Measurements from ENCODE around the gene TMEM174. TPM values are rescaled to one million over a fixed set of nuclear protein-coding genes. Genes with fewer than 3 reads are reported as not detected.
A peak's percentile ranks its signal among the peaks of the same experiment; 100 is the strongest.
"Not testable (repeated sequence)": the region's sequence is repeated elsewhere in the genome, so short reads cannot be mapped to it uniquely, and the experiment has no call there.

The TMEM174 gene
- total and polyA plus RNA-seq, 5 donors from 2014 or later = not detected

GRCh38 chr5:73212693-73213092, 39.7 kb downstream of the TMEM174 start:
- peaks cover 76% of the 10 kb centered on the region for H3K27me3 Mint-ChIP-seq
- not testable (repeated sequence) for H3K36me3 ChIP-seq (ENCODE audit: control insufficient read depth, insufficient read depth, low read length); H3K4me3 ChIP-seq (ENCODE audit: low read depth, low read length); H3K27ac Mint-ChIP-seq; ATAC-seq (ENCODE audit: low read depth in 2 of 2); H3K36me3 Mint-ChIP-seq; H3K4me1 ChIP-seq (ENCODE audit: control insufficient read depth, insufficient read depth, low read length, poor library complexity, severe bottlenecking); H3K27ac ChIP-seq (ENCODE audit: insufficient read depth, low read length, poor library complexity, severe bottlenecking); DNase-seq; H3K9me3 ChIP-seq (ENCODE audit: control insufficient read depth in 2 of 2, low read length in 2 of 2); H3K4me3 Mint-ChIP-seq
- H3K4me1 Mint-ChIP-seq = peaks cover 0 to 14% (median 4%) of the 10 kb centered on the region in 4 donors
- H3K27me3 ChIP-seq (ENCODE audit: control insufficient read depth, insufficient read depth, low read length) = peaks cover 13% of the 10 kb centered on the region
- peaks cover 3 to 35% (median 8%) of the 10 kb centered on the region in 7 donors for H3K9me3 Mint-ChIP-seq

- peaks cover 9% of the 10 kb centered on the region for H3K4me1 ChIP-seq (ENCODE audit: control insufficient read depth, insufficient read depth, low read length, poor library complexity, severe bottlenecking)
- Mint-ChIP-seq H3K4me3 (no peak overlapping the region), H3K27ac (no peak overlapping the region), H3K4me1 (peaks cover 0 to 14% (median 4%) of the 10 kb centered on the region in 4 donors), H3K36me3 (no peaks in the 10 kb centered on the region), H3K27me3 (peaks cover 76% of the 10 kb centered on the region), H3K9me3 (peaks cover 1 to 27% (median 8%) of the 10 kb centered on the region in 7 donors)
- H3K4me3 ChIP-seq (ENCODE audit: low read depth, low read length) = no peak overlapping the region
- H3K9me3 ChIP-seq (ENCODE audit: control insufficient read depth in 2 of 2, low read length in 2 of 2) = peaks cover 0 to 3% of the 10 kb centered on the region in 2 experiments
- no peak overlapping the region for H3K27ac ChIP-seq (ENCODE audit: insufficient read depth, low read length, poor library complexity, severe bottlenecking)
- DNase-seq (no peak), ATAC-seq (ENCODE audit: low read depth in 2 of 2) (no peak)
- H3K36me3 ChIP-seq (ENCODE audit: control insufficient read depth, insufficient read depth, low read length) = no peaks in the 10 kb centered on the region
- peaks cover 20% of the 10 kb centered on the region for H3K27me3 ChIP-seq (ENCODE audit: control insufficient read depth, insufficient read depth, low read length)
Observed at GRCh38 chr5:73213566-73213998, 40.6 kb downstream of the TMEM174 start.

GRCh38 chr5:73214306-73214705, 41.3 kb downstream of the TMEM174 start:
- Mint-ChIP-seq H3K4me1 (peaks cover 0 to 14% (median 4%) of the 10 kb centered on the region in 4 donors), H3K27ac (no peak overlapping the region), H3K9me3 (peaks cover 3 to 20% (median 8%) of the 10 kb centered on the region in 7 donors), H3K36me3 (no peaks in the 10 kb centered on the region), H3K4me3 (no peak overlapping the region), H3K27me3 (peaks cover 77% of the 10 kb centered on the region)
- Histone ChIP-seq H3K36me3 (ENCODE audit: control insufficient read depth, insufficient read depth, low read length) (no peaks in the 10 kb centered on the region), H3K4me3 (ENCODE audit: low read depth, low read length) (no peak overlapping the region), H3K27ac (ENCODE audit: insufficient read depth, low read length, poor library complexity, severe bottlenecking) (no peak overlapping the region), H3K9me3 (ENCODE audit: control insufficient read depth in 2 of 2, low read length in 2 of 2) (no peaks in the 10 kb centered on the region), H3K4me1 (ENCODE audit: control insufficient read depth, insufficient read depth, low read length, poor library complexity, severe bottlenecking) (peaks cover 9% of the 10 kb centered on the region), H3K27me3 (ENCODE audit: control insufficient read depth, insufficient read depth, low read length) (peaks cover 20% of the 10 kb centered on the region)
- ATAC-seq (ENCODE audit: low read depth in 2 of 2) = no peak
- no peak for DNase-seq

DNA sequence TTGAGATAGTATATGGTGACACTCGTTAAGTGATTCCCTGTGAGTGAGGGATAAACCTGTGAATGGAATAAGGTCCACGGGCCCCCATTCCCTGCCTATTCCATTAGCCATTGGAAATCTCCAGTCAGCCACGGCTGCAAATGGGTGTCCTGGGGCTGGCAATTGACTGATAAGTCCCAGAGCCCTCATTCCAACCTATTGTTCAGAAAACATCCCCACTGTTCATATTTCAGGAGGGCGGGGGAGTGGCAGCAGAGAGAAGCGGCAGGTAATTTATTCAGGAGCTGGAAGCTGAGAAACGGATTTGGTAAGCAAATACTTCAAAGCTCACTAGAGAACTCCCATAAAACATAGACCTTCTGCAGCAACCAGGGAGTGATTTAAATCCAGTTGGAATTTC, 42.0 kb downstream of the TMEM174 start:
- no peaks in the 10 kb centered on the region for H3K9me3 ChIP-seq (ENCODE audit: control insufficient read depth in 2 of 2, low read length in 2 of 2)
- H3K27me3 ChIP-seq (ENCODE audit: control insufficient read depth, insufficient read depth, low read length) = peaks cover 20% of the 10 kb centered on the region
- H3K4me1 Mint-ChIP-seq = peaks cover 0 to 14% (median 4%) of the 10 kb centered on the region in 4 donors
- ATAC-seq (ENCODE audit: low read depth in 2 of 2) = no peak
- no peaks in the 10 kb centered on the region for H3K36me3 ChIP-seq (ENCODE audit: control insufficient read depth, insufficient read depth, low read length)
- peaks cover 75% of the 10 kb centered on the region for H3K27me3 Mint-ChIP-seq
- H3K36me3 Mint-ChIP-seq = no peaks in the 10 kb centered on the region
- no peak for DNase-seq
- H3K9me3 Mint-ChIP-seq = peaks cover 2 to 14% (median 5%) of the 10 kb centered on the region in 7 donors
- peak overlapping the region in 2 of 4 donors; percentile 3 to 5 for H3K4me3 Mint-ChIP-seq
- peaks cover 9% of the 10 kb centered on the region for H3K4me1 ChIP-seq (ENCODE audit: control insufficient read depth, insufficient read depth, low read length, poor library complexity, severe bottlenecking)
- H3K4me3 ChIP-seq (ENCODE audit: low read depth, low read length) = no peak overlapping the region
- H3K27ac Mint-ChIP-seq = no peak overlapping the region
- H3K27ac ChIP-seq (ENCODE audit: insufficient read depth, low read length, poor library complexity, severe bottlenecking) = no peak overlapping the region

DNA sequence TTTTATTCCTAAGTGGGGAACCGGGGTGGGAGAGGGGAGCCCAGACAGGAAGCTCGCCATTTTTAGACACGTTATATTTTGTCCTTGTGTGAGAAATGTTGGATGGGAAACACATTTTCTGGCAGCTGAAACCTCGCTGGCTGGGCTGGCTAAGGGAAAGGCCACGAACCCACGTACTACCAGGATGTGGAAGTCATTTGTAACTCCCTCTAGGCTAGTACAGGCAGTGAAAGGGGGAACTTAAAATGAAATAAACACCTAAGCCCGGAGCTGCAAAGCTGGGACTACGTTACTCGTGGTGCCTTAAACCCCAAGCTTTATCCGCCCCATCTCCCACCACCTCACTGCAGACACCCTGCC, 42.5 kb downstream of the TMEM174 start:
- ATAC-seq (ENCODE audit: low read depth in 2 of 2) = no peak
- H3K27ac Mint-ChIP-seq = no peak overlapping the region
- peaks cover 0 to 14% (median 4%) of the 10 kb centered on the region in 4 donors for H3K4me1 Mint-ChIP-seq
- Histone ChIP-seq H3K9me3 (ENCODE audit: control insufficient read depth in 2 of 2, low read length in 2 of 2) (no peaks in the 10 kb centered on the region), H3K4me3 (ENCODE audit: low read depth, low read length) (no peak overlapping the region), H3K27me3 (ENCODE audit: control insufficient read depth, insufficient read depth, low read length) (peaks cover 20% of the 10 kb centered on the region), H3K4me1 (ENCODE audit: control insufficient read depth, insufficient read depth, low read length, poor library complexity, severe bottlenecking) (peaks cover 9% of the 10 kb centered on the region), H3K27ac (ENCODE audit: insufficient read depth, low read length, poor library complexity, severe bottlenecking) (no peak overlapping the region), H3K36me3 (ENCODE audit: control insufficient read depth, insufficient read depth, low read length) (no peaks in the 10 kb centered on the region)
- peaks cover 0 to 12% (median 5%) of the 10 kb centered on the region in 7 donors for H3K9me3 Mint-ChIP-seq
- H3K36me3 Mint-ChIP-seq = no peaks in the 10 kb centered on the region
- H3K4me3 Mint-ChIP-seq = peak overlapping the region in 2 of 4 donors; percentile 13 to 54
- no peak for DNase-seq
- peaks cover 72% of the 10 kb centered on the region for H3K27me3 Mint-ChIP-seq

DNA sequence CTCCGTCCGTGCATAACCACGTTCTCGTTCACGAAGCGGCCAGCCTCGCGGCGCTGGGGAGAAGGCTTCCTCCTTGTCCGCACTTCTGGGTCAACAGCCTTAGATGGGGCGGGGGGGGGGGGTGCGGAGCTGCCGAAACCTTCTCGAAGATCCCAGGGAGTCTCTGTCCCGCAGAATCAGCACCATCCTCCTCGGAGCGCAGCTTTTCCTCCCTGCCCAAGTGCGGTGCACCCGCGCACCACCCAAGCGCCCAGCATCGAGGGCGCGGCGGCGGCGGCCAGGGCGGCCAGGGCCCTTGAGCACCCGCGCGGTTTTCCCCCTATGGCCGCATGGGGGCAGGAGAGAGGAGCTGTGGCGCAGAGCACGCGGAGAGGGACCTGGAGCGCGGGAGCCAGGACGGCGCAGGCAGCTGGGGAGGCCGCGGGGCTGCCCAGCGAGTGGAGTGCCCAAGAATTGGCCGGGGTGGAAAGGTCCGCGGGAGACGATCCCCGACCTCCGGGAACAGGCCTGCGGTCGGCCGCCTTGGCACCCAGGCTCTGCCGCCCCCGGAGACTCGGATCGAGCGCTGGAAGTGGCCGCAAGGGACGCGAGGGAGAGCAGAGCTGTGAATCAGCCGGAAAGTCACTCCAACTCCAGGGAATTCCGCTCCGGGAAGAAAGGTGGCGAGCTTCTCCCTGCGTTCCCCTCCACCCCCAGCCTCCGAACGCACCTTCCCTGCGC, 43.1 kb downstream of the TMEM174 start:
- H3K4me3 Mint-ChIP-seq = peak overlapping the region in 3 of 4 donors; percentile 13 to 66 (median 54)
- peaks cover 71% of the 10 kb centered on the region for H3K27me3 Mint-ChIP-seq
- no peak overlapping the region for H3K4me3 ChIP-seq (ENCODE audit: low read depth, low read length)

GRCh38 chr5:73218552-73219171, 45.7 kb downstream of the TMEM174 start:
- Histone ChIP-seq H3K9me3 (ENCODE audit: control insufficient read depth in 2 of 2, low read length in 2 of 2) (no peaks in the 10 kb centered on the region), H3K4me3 (ENCODE audit: low read depth, low read length) (no peak overlapping the region), H3K4me1 (ENCODE audit: control insufficient read depth, insufficient read depth, low read length, poor library complexity, severe bottlenecking) (peaks cover 9% of the 10 kb centered on the region), H3K36me3 (ENCODE audit: control insufficient read depth, insufficient read depth, low read length) (no peaks in the 10 kb centered on the region), H3K27ac (ENCODE audit: insufficient read depth, low read length, poor library complexity, severe bottlenecking) (no peak overlapping the region), H3K27me3 (ENCODE audit: control insufficient read depth, insufficient read depth, low read length) (peaks cover 31% of the 10 kb centered on the region)
- ATAC-seq (ENCODE audit: low read depth in 2 of 2) = no peak
- no peak overlapping the region for H3K4me3 Mint-ChIP-seq
- H3K4me1 Mint-ChIP-seq = peaks cover 0 to 12% (median 4%) of the 10 kb centered on the region in 4 donors
- no peak overlapping the region for H3K27ac Mint-ChIP-seq
- H3K27me3 Mint-ChIP-seq = peaks cover 81% of the 10 kb centered on the region
- H3K36me3 Mint-ChIP-seq = no peaks in the 10 kb centered on the region
- DNase-seq = no peak
- peaks cover 0 to 6% (median 0%) of the 10 kb centered on the region in 7 donors for H3K9me3 Mint-ChIP-seq

More for the DNA sequence above, 43.1 kb downstream of the TMEM174 start:
- H3K36me3 Mint-ChIP-seq = no peaks in the 10 kb centered on the region
- no peak overlapping the region for H3K27ac ChIP-seq (ENCODE audit: insufficient read depth, low read length, poor library complexity, severe bottlenecking)
- H3K36me3 ChIP-seq (ENCODE audit: control insufficient read depth, insufficient read depth, low read length) = no peaks in the 10 kb centered on the region
- H3K4me1 ChIP-seq (ENCODE audit: control insufficient read depth, insufficient read depth, low read length, poor library complexity, severe bottlenecking) = peaks cover 9% of the 10 kb centered on the region
- peak; percentile 9 to 60 (median 43) for DNase-seq
- peaks cover 20% of the 10 kb centered on the region for H3K27me3 ChIP-seq (ENCODE audit: control insufficient read depth, insufficient read depth, low read length)
- H3K27ac Mint-ChIP-seq = no peak overlapping the region
- H3K4me1 Mint-ChIP-seq = peaks cover 0 to 14% (median 4%) of the 10 kb centered on the region in 4 donors
- peaks cover 0 to 7% (median 5%) of the 10 kb centered on the region in 7 donors for H3K9me3 Mint-ChIP-seq
- H3K9me3 ChIP-seq (ENCODE audit: control insufficient read depth in 2 of 2, low read length in 2 of 2) = no peaks in the 10 kb centered on the region
- peak; percentile 64 to 65 for ATAC-seq (ENCODE audit: low read depth in 2 of 2)

Data from CD4-positive, CD25-positive, alpha-beta regulatory T cell (primary cell).